ENCODE measurements around the gene SAMHD1. TPM values are rescaled to one million over a fixed set of nuclear protein-coding genes. Genes with fewer than 3 reads are reported as not detected.
A peak's percentile ranks its signal among the peaks of the same experiment; 100 is the strongest.

Gene SAMHD1
- total RNA-seq, 1 experiment from 2014 or later: 54.3 TPM

DNA sequence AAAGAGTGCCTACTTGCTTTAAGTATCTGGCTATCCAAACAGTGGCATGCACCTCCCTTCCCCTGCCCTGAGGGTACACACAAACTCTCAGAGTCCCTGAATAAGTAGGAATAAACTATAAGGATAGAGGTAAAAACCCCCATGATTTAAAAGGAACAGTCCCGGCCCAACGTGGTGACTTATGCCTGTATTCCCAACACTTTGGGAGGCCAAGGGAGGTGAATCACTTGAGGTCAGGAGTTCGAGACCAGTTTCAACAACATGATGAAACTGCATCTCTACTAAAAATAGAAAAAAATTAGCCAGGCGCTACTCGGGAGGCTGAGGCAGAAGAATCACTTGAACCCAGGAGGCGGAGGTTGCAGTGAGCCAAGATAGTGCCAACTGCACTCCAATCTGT is 22.2 kb downstream of the SAMHD1 start:
- no peak for TF ChIP-seq CTCF (IDR thresholded peaks at IDR 0.05; ENCODE audit: unreplicated experiment)
- CTCF ChIA-PET: interaction anchor here (0.6 kb wide), 1 partner anchor 10 kb away, joined by 5 read pairs; no protein-coding TSS in a partner anchor
- intact Hi-C loops (cut with micrococcal nuclease; ENCODE audit: unreplicated experiment): no loop called here
- DNase-seq: no peak
- BruUV-seq (replicated peaks): no TSS peak
- Mint-ChIP-seq H3K9me3 (ENCODE audit: low read depth, unreplicated experiment) (no peaks in the 10 kb centered on the region), H3K4me3 (ENCODE audit: low read depth, unreplicated experiment) (no peak overlapping the region), H3K36me3 (ENCODE audit: insufficient read depth, unreplicated experiment) (peaks cover 37% of the 10 kb centered on the region), H3K4me1 (ENCODE audit: low read depth, unreplicated experiment) (peaks cover 25% of the 10 kb centered on the region), H3K27ac (ENCODE audit: unreplicated experiment) (no peak overlapping the region), H3K27me3 (ENCODE audit: unreplicated experiment) (no peaks in the 10 kb centered on the region)

DNA sequence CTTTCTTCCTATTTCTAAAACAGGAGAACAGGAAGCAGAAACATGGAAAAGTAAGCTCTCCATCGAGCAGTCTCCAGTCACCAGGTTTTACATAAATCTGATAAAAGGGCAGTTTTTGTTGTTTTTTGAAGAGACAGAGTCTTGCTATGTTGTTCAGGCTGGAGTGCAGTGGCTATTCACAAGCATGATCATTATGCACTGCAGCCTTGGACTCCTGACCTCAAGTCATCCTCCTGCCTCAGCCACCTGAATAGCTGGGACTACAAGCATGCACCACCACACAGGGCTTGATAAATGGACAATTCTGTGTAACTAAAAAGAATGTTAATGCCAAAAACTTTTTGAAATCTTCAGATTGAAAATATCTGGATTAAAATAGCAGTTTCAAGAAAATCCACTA is 23.8 kb downstream of the SAMHD1 start:
- H3K27ac Mint-ChIP-seq (ENCODE audit: unreplicated experiment): no peak overlapping the region
- DNase-seq: no peak
- H3K4me3 Mint-ChIP-seq (ENCODE audit: low read depth, unreplicated experiment): no peak overlapping the region
- CTCF ChIA-PET: no interaction called here
- peaks cover 37% of the 10 kb centered on the region for H3K36me3 Mint-ChIP-seq (ENCODE audit: insufficient read depth, unreplicated experiment)
- BruUV-seq (replicated peaks): no TSS peak
- peaks cover 30% of the 10 kb centered on the region for H3K4me1 Mint-ChIP-seq (ENCODE audit: low read depth, unreplicated experiment)
- no peak for TF ChIP-seq CTCF (IDR thresholded peaks at IDR 0.05; ENCODE audit: unreplicated experiment)
- intact Hi-C loops (cut with micrococcal nuclease; ENCODE audit: unreplicated experiment): no loop called here
- no peaks in the 10 kb centered on the region for H3K27me3 Mint-ChIP-seq (ENCODE audit: unreplicated experiment)
- no peaks in the 10 kb centered on the region for H3K9me3 Mint-ChIP-seq (ENCODE audit: low read depth, unreplicated experiment)

DNA sequence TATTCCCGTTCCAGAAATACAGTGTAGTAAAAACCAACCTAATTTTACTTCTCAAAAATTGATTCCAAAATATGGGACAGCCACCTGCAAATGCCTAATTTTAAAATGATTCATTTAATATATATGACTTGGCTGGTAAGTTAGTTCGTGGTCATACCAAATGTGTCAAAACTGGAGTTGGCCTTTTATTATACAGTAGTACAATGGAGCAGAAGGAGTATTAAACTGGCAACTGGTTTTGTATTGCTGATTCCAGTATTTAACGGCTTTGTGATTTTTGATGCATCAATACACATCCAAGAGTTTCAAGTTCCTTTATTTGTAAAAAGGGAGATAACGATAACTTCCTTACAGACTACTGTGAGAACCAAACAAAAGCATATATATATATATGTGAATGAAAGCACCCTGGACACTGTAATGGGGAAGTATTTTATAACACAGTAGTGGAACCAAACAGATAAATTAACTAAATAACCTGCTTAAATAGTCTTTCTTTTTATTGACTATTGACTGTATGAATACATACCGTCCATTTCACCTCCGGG is 24.8 kb downstream of the SAMHD1 start:
- no peak for DNase-seq
- CTCF ChIA-PET: no interaction called here
- Mint-ChIP-seq H3K9me3 (ENCODE audit: low read depth, unreplicated experiment) (no peaks in the 10 kb centered on the region), H3K4me1 (ENCODE audit: low read depth, unreplicated experiment) (peaks cover 24% of the 10 kb centered on the region), H3K36me3 (ENCODE audit: insufficient read depth, unreplicated experiment) (peaks cover 37% of the 10 kb centered on the region), H3K27ac (ENCODE audit: unreplicated experiment) (no peak overlapping the region), H3K4me3 (ENCODE audit: low read depth, unreplicated experiment) (no peak overlapping the region), H3K27me3 (ENCODE audit: unreplicated experiment) (no peaks in the 10 kb centered on the region)
- intact Hi-C loops (cut with micrococcal nuclease; ENCODE audit: unreplicated experiment): no loop called here
- TF ChIP-seq CTCF (IDR thresholded peaks at IDR 0.05; ENCODE audit: unreplicated experiment): no peak
- no TSS peak for BruUV-seq (replicated peaks)

DNA sequence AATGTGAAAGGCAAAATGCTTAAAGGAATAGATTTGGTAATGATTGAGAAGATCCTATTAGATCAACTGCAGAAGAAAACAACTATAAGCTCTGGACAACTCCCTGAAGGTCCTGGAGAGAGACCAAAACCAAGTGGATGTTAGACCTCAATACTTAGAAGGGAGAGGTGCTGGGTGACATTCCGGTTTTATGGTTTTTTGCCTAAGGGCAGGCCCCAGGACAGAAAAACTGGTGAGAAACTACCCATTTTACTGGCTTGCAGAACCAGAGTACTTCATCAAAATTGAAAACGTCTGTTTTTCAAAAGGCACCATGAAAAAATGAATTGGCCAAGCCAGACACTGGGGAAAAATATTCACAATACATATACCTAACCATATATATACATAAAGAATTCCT is 26.3 kb downstream of the SAMHD1 start:
- H3K4me3 Mint-ChIP-seq (ENCODE audit: low read depth, unreplicated experiment): no peak overlapping the region
- CTCF ChIA-PET: interaction anchor here (0.7 kb wide), 3 partner anchors 31 to 276 kb away, joined by 3 to 7 read pairs (median 4); no protein-coding TSS in a partner anchor
- no peaks in the 10 kb centered on the region for H3K27me3 Mint-ChIP-seq (ENCODE audit: unreplicated experiment)
- H3K4me1 Mint-ChIP-seq (ENCODE audit: low read depth, unreplicated experiment): peaks cover 24% of the 10 kb centered on the region
- intact Hi-C loops (cut with micrococcal nuclease; ENCODE audit: unreplicated experiment): no loop called here
- no peaks in the 10 kb centered on the region for H3K9me3 Mint-ChIP-seq (ENCODE audit: low read depth, unreplicated experiment)
- peaks cover 30% of the 10 kb centered on the region for H3K36me3 Mint-ChIP-seq (ENCODE audit: insufficient read depth, unreplicated experiment)
- TF ChIP-seq CTCF (IDR thresholded peaks at IDR 0.05; ENCODE audit: unreplicated experiment): no peak
- peak overlapping the region; percentile 52 for H3K27ac Mint-ChIP-seq (ENCODE audit: unreplicated experiment)
- DNase-seq: no peak
- no TSS peak for BruUV-seq (replicated peaks)
